Fibroblast of skin of right quadriceps (primary cell): Measurements from ENCODE around the gene NOL11.
"Not testable (repeated sequence)": the region's sequence is repeated elsewhere in the genome, so short reads cannot be mapped to it uniquely, and the experiment has no call there.

ENCODE experiments used
- DNase-seq: peaks from one replicate; pipeline ENCODE4 v3.0.0-alpha.2; 2013

Gene NOL11

GRCh38 chr17:67756766-67757165, 39.0 kb downstream of the NOL11 start:
- DNase-seq = not testable (repeated sequence)

GRCh38 chr17:67759355-67760171, 41.8 kb downstream of the NOL11 start:
- peak; percentile 42 for DNase-seq

GRCh38 chr17:67765623-67766022, 47.9 kb downstream of the NOL11 start:
- no peak for DNase-seq

- no peak for DNase-seq
These were observed 51.5 kb downstream of the NOL11 start for GRCh38 chr17:67769231-67769630.

DNA sequence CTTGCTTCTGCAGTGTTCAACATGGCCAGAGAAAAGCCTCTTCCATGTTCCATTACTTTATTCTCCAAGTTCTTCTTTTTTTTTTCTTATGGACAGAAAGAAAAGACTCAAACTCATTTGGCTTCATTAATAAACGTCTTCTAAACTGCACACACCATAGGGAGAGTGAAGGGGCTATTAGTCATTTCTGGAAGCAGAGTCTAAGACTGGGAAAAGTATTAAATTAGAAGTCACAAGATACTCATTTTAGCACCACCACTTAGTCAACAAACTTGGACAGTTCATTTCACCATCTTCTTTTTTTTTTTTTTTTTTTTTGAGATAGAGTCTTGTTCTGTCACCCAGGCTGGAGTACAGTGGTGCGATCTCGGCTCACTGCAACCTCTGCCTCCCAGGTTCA, 52.8 kb downstream of the NOL11 start:
- DNase-seq = no peak

- no peak for DNase-seq
These were observed 54.9 kb downstream of the NOL11 start for GRCh38 chr17:67772679-67773078.

- no peak for DNase-seq
These were observed 55.5 kb downstream of the NOL11 start for GRCh38 chr17:67773246-67773645.

DNA sequence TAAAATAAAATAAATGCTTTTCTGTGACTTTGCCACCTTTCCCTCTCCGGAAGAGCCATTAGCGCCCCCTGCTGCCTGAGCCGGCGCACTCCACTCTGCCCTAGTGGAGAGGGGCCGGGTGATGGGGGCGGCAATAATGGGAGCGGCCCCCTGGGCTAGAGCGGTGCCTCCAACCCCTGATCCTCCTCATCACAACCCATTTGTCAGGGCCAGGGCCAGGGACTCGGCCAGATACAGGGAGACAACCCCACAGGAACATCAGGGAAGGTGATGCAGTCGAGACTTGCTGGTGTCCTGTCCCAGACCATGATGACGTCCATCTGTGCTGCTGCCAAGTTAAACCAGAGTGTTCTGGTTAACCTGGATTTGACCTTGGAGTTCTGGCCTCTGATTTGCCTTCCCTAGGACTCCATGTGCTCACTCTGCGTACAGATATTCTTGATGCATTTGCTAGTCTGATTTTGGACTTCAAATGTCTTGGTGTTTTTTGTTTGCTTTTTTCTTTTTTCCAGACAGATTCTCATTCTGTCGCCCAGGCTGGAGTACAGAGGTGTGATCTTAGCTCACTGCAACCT, 61.4 kb downstream of the NOL11 start:
- DNase-seq = peak; percentile 35

GRCh38 chr17:67784364-67785121, 66.8 kb downstream of the NOL11 start:
- DNase-seq = no peak

DNA sequence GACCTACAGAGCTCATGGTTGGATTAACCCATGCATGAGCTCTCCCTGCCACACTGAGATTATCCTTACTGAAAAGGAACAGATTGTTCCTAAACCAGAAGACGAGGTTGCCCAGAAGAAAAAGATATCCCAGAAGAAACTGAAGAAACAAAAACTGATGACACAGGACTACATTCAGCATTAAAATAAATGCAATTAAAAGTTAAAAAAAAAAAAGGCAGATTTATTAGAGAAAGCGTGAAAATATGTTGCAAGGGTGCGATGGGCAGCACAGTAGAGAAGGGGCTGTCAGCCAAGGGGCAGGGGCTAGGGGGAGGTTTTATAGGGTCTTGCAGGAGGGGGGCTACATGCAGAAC, 67.4 kb downstream of the NOL11 start:
- no peak for DNase-seq

GRCh38 chr17:67785504-67785903, 67.8 kb downstream of the NOL11 start:
- DNase-seq = no peak
